ENCODE results near the gene SERPINA10.
"Not testable (repeated sequence)": the region's sequence is repeated elsewhere in the genome, so short reads cannot be mapped to it uniquely, and the experiment has no call there.

DNA sequence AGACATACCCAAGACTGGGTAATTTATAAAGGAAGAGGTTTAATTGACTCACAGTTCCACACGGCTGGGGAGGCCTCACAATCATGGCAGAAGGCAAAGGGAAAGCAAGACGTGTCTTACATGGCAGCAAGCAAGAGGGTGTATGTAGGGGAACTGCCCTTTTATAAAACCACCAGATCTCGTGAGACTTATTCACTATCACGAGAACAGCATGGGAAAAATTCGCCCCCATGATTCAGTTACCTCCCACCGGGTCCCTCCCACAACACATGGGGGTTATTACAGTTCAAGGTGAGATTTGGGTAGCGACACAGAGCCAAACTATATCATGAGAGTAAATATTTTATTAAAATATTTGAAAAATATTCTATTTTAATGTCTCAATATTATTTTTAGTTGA, 24.5 kb downstream of the SERPINA10 start:
- not testable (repeated sequence) for TF ChIP-seq POLR2A, CTCF, EP300, POLR2AphosphoS5 (IDR thresholded peaks at IDR 0.05)
